ENCODE results near the gene DPP9.

DPP9 gene

DNA sequence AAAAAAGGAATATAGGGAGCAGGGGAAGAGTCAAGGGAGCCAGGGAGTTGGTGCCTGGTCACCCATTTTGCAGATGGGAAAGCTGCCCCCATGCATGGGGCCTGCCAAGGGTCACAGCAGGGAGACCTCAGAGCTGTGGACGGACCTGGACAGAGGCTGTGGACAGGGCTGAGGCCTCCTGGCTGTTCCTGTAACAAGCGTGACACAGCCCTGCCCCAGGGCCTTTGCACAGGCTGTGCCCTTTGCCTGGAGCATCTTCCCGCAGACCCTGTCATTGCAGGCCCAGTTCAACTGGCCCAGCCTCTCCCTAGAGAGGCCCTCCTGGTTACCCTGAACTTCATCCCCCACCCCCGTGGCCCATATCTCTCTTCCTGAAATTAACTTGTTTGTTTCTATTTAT lies 77.9 kb downstream of the DPP9 start:
- H3K27me3 ChIP-seq = no peaks in the 10 kb centered on the region
- no peaks in the 10 kb centered on the region for H3K36me3 ChIP-seq

DNA sequence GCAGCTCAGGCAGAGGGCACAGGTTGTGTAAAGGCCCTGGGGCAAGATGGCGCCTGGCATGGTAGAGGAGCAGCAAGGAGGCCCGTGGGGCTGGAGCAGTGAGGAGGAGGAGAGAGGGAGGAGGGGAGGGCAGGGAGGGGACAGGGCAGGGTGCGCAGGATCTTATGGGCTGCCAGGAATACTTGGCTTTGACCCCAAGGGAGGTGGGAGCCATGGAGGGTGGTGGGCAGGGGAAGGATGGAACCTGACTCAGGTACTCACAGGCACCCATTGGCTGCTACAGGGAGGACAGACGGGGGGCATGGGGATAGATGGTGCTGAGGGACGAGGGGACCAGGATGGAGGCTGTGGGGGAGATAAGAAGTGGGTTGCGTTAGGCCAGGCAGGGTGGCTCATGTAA lies 81.0 kb downstream of the DPP9 start:
- Histone ChIP-seq H3K36me3 (no peaks in the 10 kb centered on the region), H3K4me3 (ENCODE audit: low read depth, low read length) (no peak overlapping the region), H3K9me3 (no peaks in the 10 kb centered on the region), H3K27me3 (no peaks in the 10 kb centered on the region), H3K4me1 (no peaks in the 10 kb centered on the region)
- TF ChIP-seq, protein P1, sequence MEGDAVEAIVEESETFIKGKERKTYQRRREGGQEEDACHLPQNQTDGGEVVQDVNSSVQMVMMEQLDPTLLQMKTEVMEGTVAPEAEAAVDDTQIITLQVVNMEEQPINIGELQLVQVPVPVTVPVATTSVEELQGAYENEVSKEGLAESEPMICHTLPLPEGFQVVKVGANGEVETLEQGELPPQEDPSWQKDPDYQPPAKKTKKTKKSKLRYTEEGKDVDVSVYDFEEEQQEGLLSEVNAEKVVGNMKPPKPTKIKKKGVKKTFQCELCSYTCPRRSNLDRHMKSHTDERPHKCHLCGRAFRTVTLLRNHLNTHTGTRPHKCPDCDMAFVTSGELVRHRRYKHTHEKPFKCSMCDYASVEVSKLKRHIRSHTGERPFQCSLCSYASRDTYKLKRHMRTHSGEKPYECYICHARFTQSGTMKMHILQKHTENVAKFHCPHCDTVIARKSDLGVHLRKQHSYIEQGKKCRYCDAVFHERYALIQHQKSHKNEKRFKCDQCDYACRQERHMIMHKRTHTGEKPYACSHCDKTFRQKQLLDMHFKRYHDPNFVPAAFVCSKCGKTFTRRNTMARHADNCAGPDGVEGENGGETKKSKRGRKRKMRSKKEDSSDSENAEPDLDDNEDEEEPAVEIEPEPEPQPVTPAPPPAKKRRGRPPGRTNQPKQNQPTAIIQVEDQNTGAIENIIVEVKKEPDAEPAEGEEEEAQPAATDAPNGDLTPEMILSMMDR (IDR thresholded peaks at IDR 0.05; ENCODE audit: low read depth, low read length) = no peak
- no peak for DNase-seq

More for the DNA sequence above, 77.9 kb downstream of the DPP9 start:
- H3K4me3 ChIP-seq (ENCODE audit: low read depth, low read length) = no peak overlapping the region
- H3K4me1 ChIP-seq = no peaks in the 10 kb centered on the region
- no peak for DNase-seq
- no peaks in the 10 kb centered on the region for H3K9me3 ChIP-seq
- TF ChIP-seq, protein P1 (IDR thresholded peaks at IDR 0.05; ENCODE audit: low read depth, low read length) = no peak

DNA sequence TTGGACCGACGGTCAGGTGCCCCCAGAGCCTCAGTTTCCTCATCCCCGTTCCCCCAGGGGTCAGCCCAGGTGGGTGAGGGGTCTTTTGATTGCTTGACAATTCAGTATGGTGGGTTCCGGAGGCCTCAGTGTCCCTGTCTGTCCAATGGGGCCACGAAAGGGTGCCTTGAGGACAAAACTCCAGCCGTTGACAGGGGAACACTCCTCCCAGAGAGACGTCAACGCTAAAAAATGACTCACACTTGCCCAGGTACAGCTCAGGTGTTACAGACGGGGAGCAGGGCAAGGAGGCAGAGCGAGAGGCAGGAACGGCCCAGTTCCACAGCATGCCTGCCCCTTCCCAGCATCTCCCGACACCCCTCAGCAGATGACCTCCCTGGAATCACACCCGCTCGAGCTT lies 82.5 kb downstream of the DPP9 start:
- DNase-seq = no peak
- Histone ChIP-seq H3K36me3 (no peaks in the 10 kb centered on the region), H3K9me3 (no peaks in the 10 kb centered on the region), H3K4me1 (no peaks in the 10 kb centered on the region), H3K27me3 (no peaks in the 10 kb centered on the region), H3K4me3 (ENCODE audit: low read depth, low read length) (no peak overlapping the region)
- TF ChIP-seq, protein P1 (IDR thresholded peaks at IDR 0.05; ENCODE audit: low read depth, low read length) = no peak

DNA sequence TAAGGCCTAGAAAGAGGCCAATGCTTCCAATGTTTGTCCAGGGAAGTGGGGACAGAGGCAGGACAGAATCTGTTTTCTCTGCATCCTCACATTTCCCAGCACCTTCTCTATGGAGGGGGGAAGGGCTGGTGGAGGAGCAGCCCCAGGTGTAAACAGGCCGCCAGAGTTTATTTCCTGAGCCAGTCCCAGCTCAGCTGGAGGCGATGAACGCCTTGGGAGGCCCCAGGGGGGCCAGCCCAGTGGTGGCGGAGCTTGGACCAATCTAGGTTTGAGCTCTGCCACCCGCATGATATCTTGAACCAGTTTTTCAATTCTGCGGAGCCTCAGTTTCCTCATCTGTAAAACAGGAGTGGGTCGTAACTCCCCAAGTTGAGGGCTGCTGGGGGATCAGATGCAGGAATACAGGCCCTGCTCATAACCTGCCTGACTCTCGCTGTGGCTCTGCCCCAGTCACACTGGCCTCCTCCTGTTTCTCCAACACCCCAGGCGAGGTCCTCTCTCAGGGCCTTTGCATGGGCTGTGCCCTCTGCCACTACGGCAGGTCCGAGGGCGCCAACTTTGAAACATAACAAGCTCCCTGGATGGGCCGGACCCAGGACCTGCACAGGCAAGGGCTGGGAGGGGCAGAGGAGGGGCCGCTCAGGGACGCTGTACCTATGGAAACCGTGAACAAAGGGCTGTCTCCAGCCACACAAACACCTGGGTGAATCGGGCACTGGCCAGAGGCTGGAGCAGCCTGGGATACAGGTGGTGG lies 83.2 kb downstream of the DPP9 start:
- DNase-seq = no peak
- TF ChIP-seq, protein P1 (IDR thresholded peaks at IDR 0.05; ENCODE audit: low read depth, low read length) = no peak
- Histone ChIP-seq H3K4me1 (peaks cover 4% of the 10 kb centered on the region; the same call in 1 of the 2 replicates), H3K27me3 (no peaks in the 10 kb centered on the region), H3K36me3 (no peaks in the 10 kb centered on the region), H3K9me3 (no peaks in the 10 kb centered on the region), H3K4me3 (ENCODE audit: low read depth, low read length) (no peak overlapping the region)

DNA sequence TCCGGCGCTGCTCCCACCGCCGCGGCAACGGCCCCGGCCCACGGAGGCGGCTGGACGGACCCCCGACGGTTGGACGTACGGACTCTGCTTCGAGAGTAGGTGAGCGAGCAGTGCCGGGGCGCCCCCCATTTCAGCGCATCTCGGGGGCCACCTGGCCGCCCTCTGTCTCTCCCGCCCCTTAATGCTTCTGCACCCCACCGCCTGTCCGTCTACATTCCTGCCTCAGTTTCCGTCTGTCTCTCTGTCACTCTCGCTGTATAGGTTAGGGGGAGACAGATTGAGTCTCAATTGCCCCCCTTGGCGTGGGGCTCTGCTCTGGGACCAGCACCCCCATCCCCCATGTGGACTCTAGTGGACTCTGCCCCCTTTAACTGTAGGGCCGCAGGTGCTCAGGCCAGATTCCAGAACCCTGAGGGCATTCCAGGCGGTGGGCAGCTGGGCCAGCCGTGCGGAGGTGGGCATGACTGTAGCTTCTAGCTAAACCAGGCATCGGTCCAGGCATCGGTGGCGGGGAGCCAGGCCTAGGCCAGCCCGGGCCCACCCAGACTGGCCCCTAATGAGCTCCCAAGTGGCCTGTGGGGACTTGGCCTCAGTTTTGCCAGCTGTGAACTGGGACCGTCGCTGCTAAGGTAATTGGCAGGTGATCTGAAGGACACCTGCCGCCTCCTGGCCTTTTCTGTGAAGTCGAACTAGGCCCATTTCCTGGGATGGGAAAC lies 84.0 kb downstream of the DPP9 start:
- Histone ChIP-seq H3K4me1 (peaks cover 4% of the 10 kb centered on the region; the same call in 1 of the 2 replicates), H3K27me3 (no peaks in the 10 kb centered on the region), H3K4me3 (ENCODE audit: low read depth, low read length) (peak overlapping the region; percentile 60), H3K9me3 (no peaks in the 10 kb centered on the region), H3K36me3 (no peaks in the 10 kb centered on the region)
- peak; percentile 47 for DNase-seq
- TF ChIP-seq, protein P1 (IDR thresholded peaks at IDR 0.05; ENCODE audit: low read depth, low read length) = no peak
